ENCODE results near the gene ZBTB7A. TPM values are rescaled to one million over a fixed set of nuclear protein-coding genes. Genes with fewer than 3 reads are reported as not detected.

ZBTB7A gene
- total and polyA plus RNA-seq, 2 donors, result 8.2 to 35.3 TPM

GRCh38 chr19:4046946-4047683 lies 19.6 kb downstream of the ZBTB7A start:
- Histone ChIP-seq H3K4me3 (ENCODE audit: low read depth, low read length) (no peak overlapping the region), H3K36me3 (ENCODE audit: insufficient read depth) (peaks cover 3% of the 10 kb centered on the region), H3K27ac (ENCODE audit: low read depth) (no peak overlapping the region), H3K4me1 (ENCODE audit: insufficient read depth) (no peaks in the 10 kb centered on the region)
- WGBS, result 86% methylated on average over 33 of the region's 33 CpGs
- DNase-seq (ENCODE audit: extremely low spot score), result no peak

GRCh38 chr19:4046362-4046691 lies 20.4 kb downstream of the ZBTB7A start:
- H3K27ac ChIP-seq (ENCODE audit: low read depth), result no peak overlapping the region
- no peak for DNase-seq (ENCODE audit: extremely low spot score)
- H3K4me1 ChIP-seq (ENCODE audit: insufficient read depth), result no peaks in the 10 kb centered on the region
- H3K4me3 ChIP-seq (ENCODE audit: low read depth, low read length), result no peak overlapping the region
- peaks cover 3% of the 10 kb centered on the region for H3K36me3 ChIP-seq (ENCODE audit: insufficient read depth)
- WGBS, result 82% methylated on average over 7 of the region's 7 CpGs

GRCh38 chr19:4045597-4046361 lies 20.9 kb downstream of the ZBTB7A start:
- no peak for DNase-seq (ENCODE audit: extremely low spot score)
- 83% methylated on average over 32 of the region's 32 CpGs for WGBS
- no peak overlapping the region for H3K4me3 ChIP-seq (ENCODE audit: low read depth, low read length)
- peaks cover 3% of the 10 kb centered on the region for H3K36me3 ChIP-seq (ENCODE audit: insufficient read depth)
- H3K27ac ChIP-seq (ENCODE audit: low read depth), result no peak overlapping the region
- H3K4me1 ChIP-seq (ENCODE audit: insufficient read depth), result no peaks in the 10 kb centered on the region

GRCh38 chr19:4044990-4045465 lies 21.7 kb downstream of the ZBTB7A start:
- Histone ChIP-seq H3K4me3 (ENCODE audit: low read depth, low read length) (no peak overlapping the region), H3K36me3 (ENCODE audit: insufficient read depth) (peaks cover 3% of the 10 kb centered on the region), H3K4me1 (ENCODE audit: insufficient read depth) (no peaks in the 10 kb centered on the region), H3K27ac (ENCODE audit: low read depth) (no peak overlapping the region)
- 56% methylated on average over 21 of the region's 21 CpGs for WGBS
- no peak for DNase-seq (ENCODE audit: extremely low spot score)

- H3K4me1 ChIP-seq (ENCODE audit: insufficient read depth), result no peaks in the 10 kb centered on the region
- peaks cover 3% of the 10 kb centered on the region for H3K36me3 ChIP-seq (ENCODE audit: insufficient read depth)
- no peak overlapping the region for H3K4me3 ChIP-seq (ENCODE audit: low read depth, low read length)
- H3K27ac ChIP-seq (ENCODE audit: low read depth), result no peak overlapping the region
- DNase-seq (ENCODE audit: extremely low spot score), result no peak
- 83% methylated on average over 31 of the region's 31 CpGs for WGBS
Observed at GRCh38 chr19:4043966-4044715, 22.6 kb downstream of the ZBTB7A start.

- Histone ChIP-seq H3K27ac (ENCODE audit: low read depth) (no peak overlapping the region), H3K36me3 (ENCODE audit: insufficient read depth) (peaks cover 5% of the 10 kb centered on the region), H3K4me3 (ENCODE audit: low read depth, low read length) (no peak overlapping the region), H3K4me1 (ENCODE audit: insufficient read depth) (no peaks in the 10 kb centered on the region)
- no peak for DNase-seq (ENCODE audit: extremely low spot score)
- WGBS, result 69% methylated on average over 11 of the region's 11 CpGs
Observed at GRCh38 chr19:4043401-4043800, 23.3 kb downstream of the ZBTB7A start.

- no peak for DNase-seq (ENCODE audit: extremely low spot score)
- 66% methylated on average over 14 of the region's 14 CpGs for WGBS
- peaks cover 5% of the 10 kb centered on the region for H3K36me3 ChIP-seq (ENCODE audit: insufficient read depth)
- H3K4me1 ChIP-seq (ENCODE audit: insufficient read depth), result no peaks in the 10 kb centered on the region
- H3K4me3 ChIP-seq (ENCODE audit: low read depth, low read length), result no peak overlapping the region
- no peak overlapping the region for H3K27ac ChIP-seq (ENCODE audit: low read depth)
Observed at GRCh38 chr19:4042731-4043082, 24.0 kb downstream of the ZBTB7A start.

GRCh38 chr19:4042064-4042730 lies 24.5 kb downstream of the ZBTB7A start:
- no peak overlapping the region for H3K4me3 ChIP-seq (ENCODE audit: low read depth, low read length)
- DNase-seq (ENCODE audit: extremely low spot score), result no peak
- 86% methylated on average over 14 of the region's 14 CpGs for WGBS
- H3K27ac ChIP-seq (ENCODE audit: low read depth), result no peak overlapping the region
- peaks cover 5% of the 10 kb centered on the region for H3K36me3 ChIP-seq (ENCODE audit: insufficient read depth)
- H3K4me1 ChIP-seq (ENCODE audit: insufficient read depth), result no peaks in the 10 kb centered on the region

- 83% methylated on average over 40 of the region's 40 CpGs for WGBS
- Histone ChIP-seq H3K27ac (ENCODE audit: low read depth) (no peak overlapping the region), H3K4me3 (ENCODE audit: low read depth, low read length) (no peak overlapping the region), H3K36me3 (ENCODE audit: insufficient read depth) (peaks cover 5% of the 10 kb centered on the region), H3K4me1 (ENCODE audit: insufficient read depth) (no peaks in the 10 kb centered on the region)
- no peak for DNase-seq (ENCODE audit: extremely low spot score)
Observed at GRCh38 chr19:4038661-4039423, 27.9 kb downstream of the ZBTB7A start.

- no peaks in the 10 kb centered on the region for H3K4me1 ChIP-seq (ENCODE audit: insufficient read depth)
- WGBS, result 88% methylated on average over 33 of the region's 33 CpGs
- H3K4me3 ChIP-seq (ENCODE audit: low read depth, low read length), result no peak overlapping the region
- H3K36me3 ChIP-seq (ENCODE audit: insufficient read depth), result peaks cover 8% of the 10 kb centered on the region
- no peak overlapping the region for H3K27ac ChIP-seq (ENCODE audit: low read depth)
- DNase-seq (ENCODE audit: extremely low spot score), result no peak
Observed at GRCh38 chr19:4038057-4038456, 28.6 kb downstream of the ZBTB7A start.

- Histone ChIP-seq H3K4me3 (ENCODE audit: low read depth, low read length) (no peak overlapping the region), H3K36me3 (ENCODE audit: insufficient read depth) (peaks cover 8% of the 10 kb centered on the region), H3K4me1 (ENCODE audit: insufficient read depth) (no peaks in the 10 kb centered on the region), H3K27ac (ENCODE audit: low read depth) (no peak overlapping the region)
- 93% methylated on average over 54 of the region's 54 CpGs for WGBS
- no peak for DNase-seq (ENCODE audit: extremely low spot score)
Observed at GRCh38 chr19:4037301-4037949, 29.3 kb downstream of the ZBTB7A start.

- DNase-seq (ENCODE audit: extremely low spot score), result no peak
- Histone ChIP-seq H3K36me3 (ENCODE audit: insufficient read depth) (peaks cover 8% of the 10 kb centered on the region), H3K27ac (ENCODE audit: low read depth) (no peak overlapping the region), H3K4me1 (ENCODE audit: insufficient read depth) (no peaks in the 10 kb centered on the region), H3K4me3 (ENCODE audit: low read depth, low read length) (no peak overlapping the region)
- WGBS, result 92% methylated on average over 25 of the region's 25 CpGs
Observed at GRCh38 chr19:4036576-4037300, 30.0 kb downstream of the ZBTB7A start.
